HEK293 (cell line): Measurements from ENCODE around the gene CD200.

Source experiments
- CTCF ChIA-PET: fragments of 350-600 bp; formaldehyde crosslinking; extraction: SDS; loops from one replicate; lab custom pipeline; 2021; ENCODE audit warnings: antibody characterized with exemption; lab: Yijun Ruan, JAX
- POLR2A ChIA-PET: fragments of 300-600 bp; formaldehyde crosslinking; extraction: SDS; loops from one replicate; lab custom pipeline; 2020; ENCODE audit warnings: antibody characterized with exemption, inconsistent platforms; lab: Yijun Ruan, JAX
- H3K27ac ChIP-seq: fragments of 200-500 bp; sonication (Bioruptor generic); 2 replicates; pipeline ENCODE4 v1.5.1; 2014; ENCODE audit warnings: low read depth, low read length, control low read depth, inconsistent platforms; ENCODE audit errors: extremely low read depth
- H3K36me3 ChIP-seq, 2 experiments: fragments of 200-500 bp in 1 of 2; sonication (Bioruptor generic) in 1 of 2; 1 replicate in 1 of 2; 2 replicates in 1 of 2; pipeline ENCODE4 v1.5.1; 2014 to 2017; ENCODE audit warnings: inconsistent platforms in 2 of 2, low read length in 2 of 2; ENCODE audit not compliant: control insufficient read depth in 2 of 2, insufficient read depth in 1 of 2
- H3K4me1 ChIP-seq: fragments of 200-500 bp; sonication (Bioruptor generic); 2 replicates; pipeline ENCODE4 v1.5.1; 2014; ENCODE audit warnings: mild to moderate bottlenecking, low read length, inconsistent platforms; ENCODE audit not compliant: control insufficient read depth, insufficient read depth
- H3K4me3 ChIP-seq: 2 replicates; pipeline ENCODE4 v1.5.1; 2011; ENCODE audit warnings: low read depth, mild to moderate bottlenecking, control low read depth, low read length, moderate library complexity
- H3K9me3 ChIP-seq: fragments of 200-500 bp; sonication (Bioruptor generic); 2 replicates; pipeline ENCODE4 v1.5.1; 2014; ENCODE audit warnings: low read depth, low read length, inconsistent platforms; ENCODE audit not compliant: control insufficient read depth, insufficient read depth
- BCL11A ChIP-seq: fragments of 450-650 bp; formaldehyde crosslinking; IDR thresholded peaks from 2 replicates; pipeline ENCODE4 v1.5.1; 2016; ENCODE audit warnings: low read depth, missing biosample characterization, missing genetic modification characterization
- GLI4 ChIP-seq: fragments of 450-650 bp; formaldehyde crosslinking; IDR thresholded peaks from 2 replicates; pipeline ENCODE4 v1.5.1; 2016; ENCODE audit warnings: missing biosample characterization, missing genetic modification characterization
- HOXD13 ChIP-seq: sonication (generic); formaldehyde crosslinking; IDR thresholded peaks from 2 replicates; pipeline ENCODE4 v1.8.0; 2022; ENCODE audit warnings: missing genetic modification reagents, borderline replicate concordance
- KLF1 ChIP-seq: fragments of 450-650 bp; formaldehyde crosslinking; IDR thresholded peaks from 2 replicates; pipeline ENCODE4 v1.5.1; 2016; ENCODE audit warnings: missing biosample characterization, missing genetic modification characterization
- OSR2 ChIP-seq: fragments of 450-650 bp; formaldehyde crosslinking; IDR thresholded peaks from 2 replicates; pipeline ENCODE4 v1.5.1; 2016; ENCODE audit warnings: missing biosample characterization, missing genetic modification characterization
- ZBTB21 ChIP-seq: fragments of 450-650 bp; formaldehyde crosslinking; IDR thresholded peaks from 2 replicates; pipeline ENCODE4 v1.5.1; 2017; ENCODE audit warnings: missing biosample characterization, missing genetic modification characterization
- ZBTB6 ChIP-seq: fragments of 450-650 bp; formaldehyde crosslinking; IDR thresholded peaks from 2 replicates; pipeline ENCODE4 v1.5.1; 2017; ENCODE audit warnings: missing biosample characterization, missing genetic modification characterization
- ZFHX2 ChIP-seq: fragments of 450-650 bp; formaldehyde crosslinking; conservative IDR thresholded peaks from 2 replicates; pipeline ENCODE4 v1.5.1; 2016; ENCODE audit warnings: missing biosample characterization, missing genetic modification characterization
- ZNF133 ChIP-seq: fragments of 450-650 bp; formaldehyde crosslinking; IDR thresholded peaks from 2 replicates; pipeline ENCODE4 v1.5.1; 2016; ENCODE audit warnings: missing biosample characterization, missing genetic modification characterization
- ZNF223 ChIP-seq: fragments of 450-650 bp; formaldehyde crosslinking; IDR thresholded peaks from 2 replicates; pipeline ENCODE4 v1.5.1; 2016; ENCODE audit warnings: missing biosample characterization, missing genetic modification characterization
- ZNF239 ChIP-seq: fragments of 450-650 bp; formaldehyde crosslinking; IDR thresholded peaks from 2 replicates; pipeline ENCODE4 v1.5.1; 2016; ENCODE audit warnings: missing biosample characterization, missing genetic modification characterization
- ZNF248 ChIP-seq: fragments of 450-650 bp; formaldehyde crosslinking; IDR thresholded peaks from 2 replicates; pipeline ENCODE4 v1.5.1; 2017; ENCODE audit warnings: missing biosample characterization, missing genetic modification characterization
- ZNF280C ChIP-seq: fragments of 450-650 bp; formaldehyde crosslinking; IDR thresholded peaks from 2 replicates; pipeline ENCODE4 v1.5.1; 2016; ENCODE audit warnings: missing biosample characterization, missing genetic modification characterization
- ZNF292 ChIP-seq: fragments of 450-650 bp; formaldehyde crosslinking; IDR thresholded peaks from 2 replicates; pipeline ENCODE4 v1.5.1; 2016; ENCODE audit warnings: low read depth, missing biosample characterization, missing genetic modification characterization, borderline replicate concordance
- ZNF350 ChIP-seq: fragments of 450-650 bp; formaldehyde crosslinking; IDR thresholded peaks from 2 replicates; pipeline ENCODE4 v1.5.0; 2017; ENCODE audit warnings: missing biosample characterization, mild to moderate bottlenecking, missing genetic modification characterization
- ZNF366 ChIP-seq: fragments of 450-650 bp; formaldehyde crosslinking; conservative IDR thresholded peaks from 2 replicates; pipeline ENCODE4 v1.5.1; 2016; ENCODE audit warnings: missing biosample characterization, missing genetic modification characterization
- ZNF510 ChIP-seq: fragments of 450-650 bp; formaldehyde crosslinking; IDR thresholded peaks from 2 replicates; pipeline ENCODE4 v1.5.1; 2018; ENCODE audit warnings: mild to moderate bottlenecking, missing genetic modification characterization, missing biosample characterization; ENCODE audit not compliant: insufficient replicate concordance
- ZNF521 ChIP-seq: fragments of 450-650 bp; formaldehyde crosslinking; IDR thresholded peaks from 2 replicates; pipeline ENCODE4 v1.5.1; 2017; ENCODE audit warnings: missing biosample characterization, mild to moderate bottlenecking, missing genetic modification characterization
- ZNF530 ChIP-seq: fragments of 450-650 bp; formaldehyde crosslinking; IDR thresholded peaks from 2 replicates; pipeline ENCODE4 v1.5.1; 2016; ENCODE audit warnings: low read depth, missing biosample characterization, missing genetic modification characterization
- ZNF560 ChIP-seq: fragments of 450-650 bp; formaldehyde crosslinking; IDR thresholded peaks from 2 replicates; pipeline ENCODE4 v1.5.1; 2017; ENCODE audit warnings: missing biosample characterization, missing genetic modification characterization, borderline replicate concordance
- ZNF561 ChIP-seq: fragments of 450-650 bp; IDR thresholded peaks from 2 replicates; pipeline ENCODE4 v1.5.1; 2018; ENCODE audit warnings: missing biosample characterization, missing genetic modification characterization, borderline replicate concordance
- ZNF785 ChIP-seq: fragments of 450-650 bp; formaldehyde crosslinking; IDR thresholded peaks from 2 replicates; pipeline ENCODE4 v1.5.1; 2016; ENCODE audit warnings: missing biosample characterization, missing genetic modification characterization
- ZNF837 ChIP-seq: fragments of 450-650 bp; formaldehyde crosslinking; IDR thresholded peaks from 2 replicates; pipeline ENCODE4 v1.5.1; 2016; ENCODE audit warnings: missing biosample characterization, missing genetic modification characterization
- ZXDB ChIP-seq: fragments of 450-650 bp; formaldehyde crosslinking; IDR thresholded peaks from 2 replicates; pipeline ENCODE4 v1.5.1; 2016; ENCODE audit warnings: missing biosample characterization, missing genetic modification characterization
- TF ChIP-seq, protein P1 (sequence below): fragments of 450-650 bp; formaldehyde crosslinking; IDR thresholded peaks from 2 replicates; pipeline ENCODE4 v1.5.1; 2016; ENCODE audit warnings: missing biosample characterization, missing genetic modification characterization, low read depth
- TF ChIP-seq, protein P2 (sequence below): fragments of 450-650 bp; formaldehyde crosslinking; conservative IDR thresholded peaks from 2 replicates; pipeline ENCODE4 v1.5.1; 2016; ENCODE audit warnings: low read depth, missing biosample characterization, missing genetic modification characterization
- TF ChIP-seq, protein P3 (sequence below): fragments of 450-650 bp; formaldehyde crosslinking; IDR thresholded peaks from 2 replicates; pipeline ENCODE4 v1.5.1; 2016; ENCODE audit warnings: missing biosample characterization, missing genetic modification characterization

The CD200 gene

GRCh38 chr3:112345681-112346080 is 12.7 kb downstream of the CD200 start:
- no peak overlapping the region for H3K4me3 ChIP-seq
- ChIA-PET CTCF (no interaction called here), POLR2A (no interaction called here)
- no peak overlapping the region for H3K27ac ChIP-seq
- H3K9me3 ChIP-seq, result no peaks in the 10 kb centered on the region
- TF ChIP-seq, protein P1, sequence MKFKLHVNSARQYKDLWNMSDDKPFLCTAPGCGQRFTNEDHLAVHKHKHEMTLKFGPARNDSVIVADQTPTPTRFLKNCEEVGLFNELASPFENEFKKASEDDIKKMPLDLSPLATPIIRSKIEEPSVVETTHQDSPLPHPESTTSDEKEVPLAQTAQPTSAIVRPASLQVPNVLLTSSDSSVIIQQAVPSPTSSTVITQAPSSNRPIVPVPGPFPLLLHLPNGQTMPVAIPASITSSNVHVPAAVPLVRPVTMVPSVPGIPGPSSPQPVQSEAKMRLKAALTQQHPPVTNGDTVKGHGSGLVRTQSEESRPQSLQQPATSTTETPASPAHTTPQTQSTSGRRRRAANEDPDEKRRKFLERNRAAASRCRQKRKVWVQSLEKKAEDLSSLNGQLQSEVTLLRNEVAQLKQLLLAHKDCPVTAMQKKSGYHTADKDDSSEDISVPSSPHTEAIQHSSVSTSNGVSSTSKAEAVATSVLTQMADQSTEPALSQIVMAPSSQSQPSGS (tag by site-specific recombination), result no peak
- TF ChIP-seq ZNF560 (tag by site-specific recombination) (no peak), ZNF521 (tag by site-specific recombination) (no peak), ZNF785 (tag by site-specific recombination) (no peak), ZNF223 (tag by site-specific recombination) (no peak), ZFHX2 (tag by site-specific recombination) (no peak), ZNF133 (no peak)
- TF ChIP-seq, protein P2, sequence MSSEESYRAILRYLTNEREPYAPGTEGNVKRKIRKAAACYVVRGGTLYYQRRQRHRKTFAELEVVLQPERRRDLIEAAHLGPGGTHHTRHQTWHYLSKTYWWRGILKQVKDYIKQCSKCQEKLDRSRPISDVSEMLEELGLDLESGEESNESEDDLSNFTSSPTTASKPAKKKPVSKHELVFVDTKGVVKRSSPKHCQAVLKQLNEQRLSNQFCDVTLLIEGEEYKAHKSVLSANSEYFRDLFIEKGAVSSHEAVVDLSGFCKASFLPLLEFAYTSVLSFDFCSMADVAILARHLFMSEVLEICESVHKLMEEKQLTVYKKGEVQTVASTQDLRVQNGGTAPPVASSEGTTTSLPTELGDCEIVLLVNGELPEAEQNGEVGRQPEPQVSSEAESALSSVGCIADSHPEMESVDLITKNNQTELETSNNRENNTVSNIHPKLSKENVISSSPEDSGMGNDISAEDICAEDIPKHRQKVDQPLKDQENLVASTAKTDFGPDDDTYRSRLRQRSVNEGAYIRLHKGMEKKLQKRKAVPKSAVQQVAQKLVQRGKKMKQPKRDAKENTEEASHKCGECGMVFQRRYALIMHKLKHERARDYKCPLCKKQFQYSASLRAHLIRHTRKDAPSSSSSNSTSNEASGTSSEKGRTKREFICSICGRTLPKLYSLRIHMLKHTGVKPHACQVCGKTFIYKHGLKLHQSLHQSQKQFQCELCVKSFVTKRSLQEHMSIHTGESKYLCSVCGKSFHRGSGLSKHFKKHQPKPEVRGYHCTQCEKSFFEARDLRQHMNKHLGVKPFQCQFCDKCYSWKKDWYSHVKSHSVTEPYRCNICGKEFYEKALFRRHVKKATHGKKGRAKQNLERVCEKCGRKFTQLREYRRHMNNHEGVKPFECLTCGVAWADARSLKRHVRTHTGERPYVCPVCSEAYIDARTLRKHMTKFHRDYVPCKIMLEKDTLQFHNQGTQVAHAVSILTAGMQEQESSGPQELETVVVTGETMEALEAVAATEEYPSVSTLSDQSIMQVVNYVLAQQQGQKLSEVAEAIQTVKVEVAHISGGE, result no peak
- no peaks in the 10 kb centered on the region for H3K4me1 ChIP-seq
- no peaks in the 10 kb centered on the region for H3K36me3 ChIP-seq

- TF ChIP-seq KLF1 (tag by site-specific recombination), result no peak
- TF ChIP-seq ZXDB (tag by site-specific recombination), result no peak
- TF ChIP-seq ZNF292 (tag by site-specific recombination), result no peak
- TF ChIP-seq ZBTB21, result no peak
- no peak for TF ChIP-seq ZNF280C
- TF ChIP-seq ZNF561 (tag by site-specific recombination), result no peak
- no peak for TF ChIP-seq OSR2 (tag by site-specific recombination)
- no peak for TF ChIP-seq ZNF530 (tag by site-specific recombination)
- TF ChIP-seq, protein P3, sequence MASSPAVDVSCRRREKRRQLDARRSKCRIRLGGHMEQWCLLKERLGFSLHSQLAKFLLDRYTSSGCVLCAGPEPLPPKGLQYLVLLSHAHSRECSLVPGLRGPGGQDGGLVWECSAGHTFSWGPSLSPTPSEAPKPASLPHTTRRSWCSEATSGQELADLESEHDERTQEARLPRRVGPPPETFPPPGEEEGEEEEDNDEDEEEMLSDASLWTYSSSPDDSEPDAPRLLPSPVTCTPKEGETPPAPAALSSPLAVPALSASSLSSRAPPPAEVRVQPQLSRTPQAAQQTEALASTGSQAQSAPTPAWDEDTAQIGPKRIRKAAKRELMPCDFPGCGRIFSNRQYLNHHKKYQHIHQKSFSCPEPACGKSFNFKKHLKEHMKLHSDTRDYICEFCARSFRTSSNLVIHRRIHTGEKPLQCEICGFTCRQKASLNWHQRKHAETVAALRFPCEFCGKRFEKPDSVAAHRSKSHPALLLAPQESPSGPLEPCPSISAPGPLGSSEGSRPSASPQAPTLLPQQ (tag by site-specific recombination), result no peak
- TF ChIP-seq ZNF785 (tag by site-specific recombination), result no peak
- no peak for TF ChIP-seq ZNF366
- TF ChIP-seq HOXD13, result no peak
- TF ChIP-seq ZNF510 (tag by site-specific recombination), result no peak
- no peak for TF ChIP-seq ZNF837 (tag by site-specific recombination)
- TF ChIP-seq GLI4, result no peak
- no peak for TF ChIP-seq ZNF239 (tag by site-specific recombination)
- TF ChIP-seq ZNF350 (tag by site-specific recombination), result no peak
- TF ChIP-seq ZBTB6, result no peak
- TF ChIP-seq ZNF248 (tag by site-specific recombination), result no peak
- TF ChIP-seq BCL11A (tag by site-specific recombination), result no peak
- no peaks in the 10 kb centered on the region for H3K9me3 ChIP-seq
- no peak overlapping the region for H3K27ac ChIP-seq
- H3K36me3 ChIP-seq, result no peaks in the 10 kb centered on the region
- no peak overlapping the region for H3K4me3 ChIP-seq
- H3K4me1 ChIP-seq, result 0 out of 2 replicates have a peak, but pooled peaks cover 2% of the 10 kb centered on the region
- POLR2A ChIA-PET, result no interaction called here
- CTCF ChIA-PET, result no interaction called here
Observed at GRCh38 chr3:112346491-112347122, 13.7 kb downstream of the CD200 start.
